SK-N-SH (cell line): ENCODE data around the gene CALML4. TPM values are rescaled to one million over a fixed set of nuclear protein-coding genes. Genes with fewer than 3 reads are reported as not detected.

Experiments
- CTCF ChIA-PET: fragments of 300-600, 350-600 bp; formaldehyde crosslinking; extraction: SDS; loops from one replicate; lab custom pipeline; 2021; lab: Yijun Ruan, JAX
- POLR2A ChIA-PET: fragments of 350-600 bp; sonication (Branson Sonifier 250); formaldehyde crosslinking; extraction: SDS; loops from one replicate; lab custom pipeline; 2020; ENCODE audit warnings: antibody characterized with exemption, inconsistent platforms; lab: Yijun Ruan, JAX
- DNase-seq: peaks from one replicate; pipeline ENCODE4 v3.0.0; 2012
- H2AFZ ChIP-seq: fragments of 200-600 bp; sonication (generic); 2 replicates; pipeline ENCODE4 v1.8.1; 2016; ENCODE audit warnings: antibody characterized with exemption, mild to moderate bottlenecking, low read depth
- H3F3A ChIP-seq: fragments of 200-600 bp; sonication (generic); replicated peaks from 2 replicates; pipeline ENCODE3; 2016; ENCODE audit warnings: antibody characterized with exemption, mild to moderate bottlenecking; ENCODE audit not compliant: insufficient read depth
- H3K27ac ChIP-seq, 2 experiments: fragments of 200-500 bp in 1 of 2; fragments of 200-600 bp in 1 of 2; sonication (Bioruptor generic) in 1 of 2; sonication (generic), shearing (Covaris generic) in 1 of 2; 2 replicates each; pipeline versions ENCODE4 v1.5.1 to v1.6.1; 2014 to 2016; ENCODE audit warnings: low read depth in 2 of 2, inconsistent platforms in 1 of 2, low read length in 1 of 2, mild to moderate bottlenecking in 1 of 2, mixed read lengths in 1 of 2
- H3K27me3 ChIP-seq: fragments of 200-600 bp; sonication (generic), shearing (Covaris generic); 2 replicates; pipeline ENCODE4 v1.6.1; 2016; ENCODE audit warnings: mixed run types; ENCODE audit not compliant: insufficient read depth
- H3K36me3 ChIP-seq, 2 experiments: fragments of 200-500 bp in 1 of 2; fragments of 200-600 bp in 1 of 2; sonication (Bioruptor generic) in 1 of 2; sonication (generic) in 1 of 2; replicated peaks in 1 of 2; 2 replicates each; pipeline versions ENCODE3 to v1.5.1; 2014 to 2016; ENCODE audit warnings: low read length in 1 of 2, mild to moderate bottlenecking in 1 of 2; ENCODE audit not compliant: insufficient read depth in 2 of 2, control insufficient read depth in 1 of 2
- H3K4me1 ChIP-seq, 2 experiments: fragments of 200-500 bp in 1 of 2; fragments of 200-600 bp in 1 of 2; sonication (Bioruptor generic) in 1 of 2; sonication (generic), shearing (Covaris generic) in 1 of 2; 2 replicates each; pipeline versions ENCODE4 v1.5.1 to v1.6.1; 2014 to 2016; ENCODE audit warnings: low read depth in 1 of 2, low read length in 1 of 2, mixed run types in 1 of 2; ENCODE audit not compliant: insufficient read depth in 2 of 2, control insufficient read depth in 1 of 2
- H3K4me2 ChIP-seq: fragments of 200-600 bp; sonication (generic), shearing (Covaris generic); 2 replicates; pipeline ENCODE4 v1.6.1; 2017; ENCODE audit warnings: mixed run types
- H3K4me3 ChIP-seq, 2 experiments: fragments of 200-500 bp in 1 of 2; fragments of 200-600 bp in 1 of 2; sonication (Bioruptor generic) in 1 of 2; sonication (generic), shearing (Covaris generic) in 1 of 2; 2 replicates each; pipeline versions ENCODE4 v1.5.1 to v1.8.1; 2014 to 2016; ENCODE audit warnings: low read depth in 2 of 2, inconsistent platforms in 1 of 2, low read length in 1 of 2, mild to moderate bottlenecking in 1 of 2, mixed read lengths in 1 of 2, moderate library complexity in 1 of 2
- H3K79me2 ChIP-seq: fragments of 200-600 bp; sonication (generic); 2 replicates; pipeline ENCODE4 v1.8.1; 2017; ENCODE audit warnings: mild to moderate bottlenecking; ENCODE audit not compliant: insufficient read depth
- H3K9ac ChIP-seq: fragments of 200-600 bp; sonication (generic); 2 replicates; pipeline ENCODE4 v1.6.1; 2017; ENCODE audit warnings: mixed run types
- H3K9me2 ChIP-seq: fragments of 200-600 bp; sonication (generic); 2 replicates; pipeline ENCODE4 v1.6.1; 2017; ENCODE audit warnings: mixed run types
- H3K9me3 ChIP-seq: fragments of 200-600 bp; sonication (generic); 2 replicates; pipeline ENCODE4 v1.6.1; 2017; ENCODE audit warnings: mixed run types, mild to moderate bottlenecking, moderate library complexity
- H4K20me1 ChIP-seq: fragments of 200-600 bp; sonication (generic); 2 replicates; pipeline ENCODE4 v1.6.1; 2017; ENCODE audit warnings: mild to moderate bottlenecking, mixed run types; ENCODE audit not compliant: insufficient read depth
- CHD2 ChIP-seq: fragments of 150-350 bp; IDR thresholded peaks from 2 replicates; pipeline ENCODE4 v1.6.1; 2018; ENCODE audit warnings: low read length; ENCODE audit not compliant: partially characterized antibody
- EP300 ChIP-seq, 2 experiments: IDR thresholded peaks; 2 replicates each; pipeline versions ENCODE4 v1.4.0 to v1.6.1; 2012; ENCODE audit warnings: borderline replicate concordance in 1 of 2, low read depth in 1 of 2, low read length in 1 of 2
- EZH2phosphoT487 ChIP-seq: fragments of 200-600 bp; sonication (generic); IDR thresholded peaks from 2 replicates; pipeline ENCODE4 v1.6.1; 2017; ENCODE audit warnings: low read depth, mixed run types, mild to moderate bottlenecking, antibody characterized with exemption, moderate library complexity, borderline replicate concordance
- FOSL2 ChIP-seq: IDR thresholded peaks from 2 replicates; pipeline ENCODE4 v1.4.0; 2012; ENCODE audit warnings: low read depth, mild to moderate bottlenecking, moderate library complexity, borderline replicate concordance
- FOXJ3 ChIP-seq: sonication (generic); formaldehyde crosslinking; IDR thresholded peaks from 2 replicates; pipeline ENCODE4 v1.5.1; 2020; ENCODE audit warnings: mild to moderate bottlenecking, missing genetic modification reagents
- GABPA ChIP-seq: IDR thresholded peaks from 2 replicates; pipeline ENCODE4 v1.4.0; 2012; ENCODE audit warnings: low read depth, mild to moderate bottlenecking
- JUND ChIP-seq: IDR thresholded peaks from 2 replicates; pipeline ENCODE4 v1.4.0; 2012
- MEF2A ChIP-seq: IDR thresholded peaks from 2 replicates; pipeline ENCODE4 v1.4.0; 2012; ENCODE audit warnings: low read depth, borderline replicate concordance
- NRF1 ChIP-seq: IDR thresholded peaks from 2 replicates; pipeline ENCODE4 v1.6.1; 2012; ENCODE audit warnings: low read depth, mild to moderate bottlenecking, low read length
- PBX3 ChIP-seq: IDR thresholded peaks from 2 replicates; pipeline ENCODE4; 2012
- POLR2AphosphoS5 ChIP-seq: IDR thresholded peaks from 2 replicates; pipeline ENCODE4 v1.6.1; 2012; ENCODE audit warnings: low read depth, low read length
- RAD21 ChIP-seq: IDR thresholded peaks from 2 replicates; pipeline ENCODE4 v1.6.1; 2012; ENCODE audit warnings: mild to moderate bottlenecking, low read length
- RFX5 ChIP-seq: IDR thresholded peaks from 2 replicates; pipeline ENCODE4 v1.6.1; 2012; ENCODE audit warnings: mild to moderate bottlenecking, improper control_type of control experiment, low read length
- RXRA ChIP-seq: IDR thresholded peaks from 2 replicates; pipeline ENCODE4 v1.4.0; 2012; ENCODE audit warnings: low read depth, mild to moderate bottlenecking, borderline replicate concordance
- TCF12 ChIP-seq: IDR thresholded peaks from 2 replicates; pipeline ENCODE4 v1.4.0; 2012
- WGBS: methylation state at CpG from one replicate; pipeline ENCODE4 v1.1.6; 2017; ENCODE audit warnings: low lambda C conversion rate; 5-methylcytosine and 5-hydroxymethylcytosine counted together
- polyA plus RNA-seq, 3 experiments: library from polyadenylated mRNA; depleted of rRNA; stranded (reverse); fragments of >200 nt; gene quantifications; 2 replicates each; pipeline ENCODE4 v1.2.3, GENCODE V29; 2012
- TF ChIP-seq, protein P1 (sequence below): IDR thresholded peaks from 2 replicates; pipeline ENCODE4 v1.4.0; 2012; ENCODE audit warnings: low read depth, borderline replicate concordance
- TF ChIP-seq, protein P2 (sequence below): fragments of 200-600 bp; sonication (generic); IDR thresholded peaks from 2 replicates; pipeline ENCODE4 v1.6.1; 2017; ENCODE audit warnings: antibody characterized with exemption, mild to moderate bottlenecking, moderate library complexity
- TF ChIP-seq, protein P3 (sequence below): fragments of 150-350 bp; IDR thresholded peaks from 2 replicates; pipeline ENCODE4 v1.6.1; 2016; ENCODE audit warnings: mild to moderate bottlenecking, low read depth, low read length

Gene CALML4
- polyA plus RNA-seq, 1 of the 3 experiments (the other 2 are of a cell fraction): 3.1 TPM

DNA sequence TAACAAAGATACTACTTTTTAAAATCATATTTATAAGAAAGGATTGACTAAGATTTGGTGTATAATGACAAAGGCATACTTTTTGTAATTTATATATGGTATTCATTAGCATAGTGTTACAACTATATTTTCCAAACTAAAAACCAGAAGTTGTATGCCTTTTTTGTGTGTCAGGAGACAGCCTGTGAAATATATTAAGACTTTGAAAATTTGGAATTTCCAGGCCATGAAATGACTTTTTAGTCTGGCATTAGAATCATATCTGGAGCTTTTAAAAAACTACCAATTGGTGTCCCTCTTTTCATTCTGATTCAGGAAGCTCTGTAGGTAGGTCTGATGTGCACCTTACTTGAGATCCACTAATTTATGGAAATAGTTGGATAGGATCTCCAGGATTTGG, 41.9 kb downstream of the CALML4 start:
- Histone ChIP-seq H2AFZ (no peak overlapping the region), H3K4me1 (no peaks in the 10 kb centered on the region), H3K27me3 (no peaks in the 10 kb centered on the region), H4K20me1 (no peaks in the 10 kb centered on the region), H3K27ac (no peak overlapping the region), H3K9me3 (no peaks in the 10 kb centered on the region), H3K4me3 (no peak overlapping the region), H3K4me2 (no peak overlapping the region), H3K9me2 (no peaks in the 10 kb centered on the region), H3K36me3 (peaks cover 30 to 40% of the 10 kb centered on the region in 2 experiments), H3K9ac (no peak overlapping the region), H3K79me2 (no peaks in the 10 kb centered on the region; the same call in 1 of the 2 replicates), H3F3A (no peaks in the 10 kb centered on the region)
- TF ChIP-seq, protein P1, sequence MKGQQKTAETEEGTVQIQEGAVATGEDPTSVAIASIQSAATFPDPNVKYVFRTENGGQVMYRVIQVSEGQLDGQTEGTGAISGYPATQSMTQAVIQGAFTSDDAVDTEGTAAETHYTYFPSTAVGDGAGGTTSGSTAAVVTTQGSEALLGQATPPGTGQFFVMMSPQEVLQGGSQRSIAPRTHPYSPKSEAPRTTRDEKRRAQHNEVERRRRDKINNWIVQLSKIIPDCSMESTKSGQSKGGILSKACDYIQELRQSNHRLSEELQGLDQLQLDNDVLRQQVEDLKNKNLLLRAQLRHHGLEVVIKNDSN: no peak
- TF ChIP-seq PBX3: no peak
- TF ChIP-seq RAD21: no peak
- no peak for TF ChIP-seq NRF1
- no peak for TF ChIP-seq EZH2phosphoT487
- no peak for TF ChIP-seq JUND
- no peak for TF ChIP-seq FOXJ3 (CRISPR knock-in tag)
- TF ChIP-seq RXRA: no peak
- TF ChIP-seq, protein P2, sequence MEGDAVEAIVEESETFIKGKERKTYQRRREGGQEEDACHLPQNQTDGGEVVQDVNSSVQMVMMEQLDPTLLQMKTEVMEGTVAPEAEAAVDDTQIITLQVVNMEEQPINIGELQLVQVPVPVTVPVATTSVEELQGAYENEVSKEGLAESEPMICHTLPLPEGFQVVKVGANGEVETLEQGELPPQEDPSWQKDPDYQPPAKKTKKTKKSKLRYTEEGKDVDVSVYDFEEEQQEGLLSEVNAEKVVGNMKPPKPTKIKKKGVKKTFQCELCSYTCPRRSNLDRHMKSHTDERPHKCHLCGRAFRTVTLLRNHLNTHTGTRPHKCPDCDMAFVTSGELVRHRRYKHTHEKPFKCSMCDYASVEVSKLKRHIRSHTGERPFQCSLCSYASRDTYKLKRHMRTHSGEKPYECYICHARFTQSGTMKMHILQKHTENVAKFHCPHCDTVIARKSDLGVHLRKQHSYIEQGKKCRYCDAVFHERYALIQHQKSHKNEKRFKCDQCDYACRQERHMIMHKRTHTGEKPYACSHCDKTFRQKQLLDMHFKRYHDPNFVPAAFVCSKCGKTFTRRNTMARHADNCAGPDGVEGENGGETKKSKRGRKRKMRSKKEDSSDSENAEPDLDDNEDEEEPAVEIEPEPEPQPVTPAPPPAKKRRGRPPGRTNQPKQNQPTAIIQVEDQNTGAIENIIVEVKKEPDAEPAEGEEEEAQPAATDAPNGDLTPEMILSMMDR: no peak
- ChIA-PET CTCF (interaction anchor here (1.0 to 1.8 kb wide), 2 partner anchors 8 to 47 kb away, joined by 5 to 9 read pairs; no protein-coding TSS in a partner anchor), POLR2A (no interaction called here)
- DNase-seq: no peak

DNA sequence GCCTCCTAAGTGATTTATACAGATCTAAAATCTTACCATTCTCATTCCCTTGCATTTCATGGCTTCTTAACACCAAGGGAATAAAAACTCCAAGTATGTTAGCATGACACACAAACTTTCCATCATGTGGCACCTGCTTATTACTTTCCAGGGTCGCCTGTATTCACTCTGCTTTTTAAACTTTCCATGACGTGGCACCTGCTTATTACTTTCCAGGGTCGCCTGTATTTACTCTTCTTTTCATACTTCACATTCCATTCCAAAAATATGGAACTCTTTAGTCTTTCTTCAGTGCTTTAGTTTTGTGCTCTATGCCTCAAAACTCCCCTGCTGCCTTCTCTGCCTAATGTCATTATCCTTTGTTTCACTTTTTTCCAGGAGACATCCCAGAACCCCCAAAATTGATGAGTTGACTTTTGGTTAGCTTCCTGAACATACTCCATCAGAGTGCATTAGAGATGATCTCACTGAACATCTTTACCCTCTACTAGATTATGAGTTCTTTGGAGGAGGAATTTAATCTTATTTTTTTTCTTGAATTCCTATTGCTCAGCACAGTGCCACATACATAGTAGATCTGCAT, 47.0 kb downstream of the CALML4 start:
- no peak for DNase-seq
- POLR2A ChIA-PET: no interaction called here
- H3K4me3 ChIP-seq: no peak overlapping the region
- no peaks in the 10 kb centered on the region for H3K79me2 ChIP-seq
- H3K36me3 ChIP-seq: peaks cover 21 to 55% of the 10 kb centered on the region in 2 experiments
- H3K27ac ChIP-seq: no peak overlapping the region
- H3K9me2 ChIP-seq: no peaks in the 10 kb centered on the region
- no peaks in the 10 kb centered on the region for H3K27me3 ChIP-seq
- no peak overlapping the region for H2AFZ ChIP-seq
- CTCF ChIA-PET: interaction anchor here (3.6 kb wide), 1 partner anchor 294 kb away, joined by 23 read pairs; no protein-coding TSS in a partner anchor
- WGBS: 73% methylated on average over 3 of the region's 3 CpGs
- H3K9me3 ChIP-seq: no peaks in the 10 kb centered on the region
- no peaks in the 10 kb centered on the region for H4K20me1 ChIP-seq
- H3K4me2 ChIP-seq: no peak overlapping the region
- H3K9ac ChIP-seq: no peak overlapping the region
- no peaks in the 10 kb centered on the region for H3F3A ChIP-seq
- H3K4me1 ChIP-seq: peaks cover 0 to 2% of the 10 kb centered on the region in 2 experiments; a peak in 1 of 4 replicates
- no peak for TF ChIP-seq PBX3
- TF ChIP-seq, protein P3, sequence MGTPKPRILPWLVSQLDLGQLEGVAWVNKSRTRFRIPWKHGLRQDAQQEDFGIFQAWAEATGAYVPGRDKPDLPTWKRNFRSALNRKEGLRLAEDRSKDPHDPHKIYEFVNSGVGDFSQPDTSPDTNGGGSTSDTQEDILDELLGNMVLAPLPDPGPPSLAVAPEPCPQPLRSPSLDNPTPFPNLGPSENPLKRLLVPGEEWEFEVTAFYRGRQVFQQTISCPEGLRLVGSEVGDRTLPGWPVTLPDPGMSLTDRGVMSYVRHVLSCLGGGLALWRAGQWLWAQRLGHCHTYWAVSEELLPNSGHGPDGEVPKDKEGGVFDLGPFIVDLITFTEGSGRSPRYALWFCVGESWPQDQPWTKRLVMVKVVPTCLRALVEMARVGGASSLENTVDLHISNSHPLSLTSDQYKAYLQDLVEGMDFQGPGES: no peak
- TF ChIP-seq NRF1: no peak
- TF ChIP-seq RXRA: no peak
- no peak for TF ChIP-seq RAD21
- no peak for TF ChIP-seq POLR2AphosphoS5
- TF ChIP-seq JUND: no peak
- no peak for TF ChIP-seq FOXJ3 (CRISPR knock-in tag)
- no peak for TF ChIP-seq EP300 (IDR thresholded peaks at IDR 0.05; ENCODE audit: borderline replicate concordance in 1 of 2, low read depth in 1 of 2, low read length in 1 of 2)
- no peak for TF ChIP-seq TCF12
- TF ChIP-seq FOSL2: no peak
- TF ChIP-seq RFX5: no peak
- no peak for TF ChIP-seq GABPA
- no peak for TF ChIP-seq MEF2A
- no peak for TF ChIP-seq CHD2
